Sigmoid colon (tissue), 4 donors: Measurements from ENCODE around the gene PRDM12.

Experiments
- CTCF ChIP-seq, 4 experiments: fragments of 450-650 bp in 3 of 4; fragments of 200-600 bp in 1 of 4; IDR thresholded peaks; one replicate each; pipeline ENCODE4 v1.5.1; 2016 to 2019; ENCODE audit warnings: antibody characterized with exemption in 4 of 4, mild to moderate bottlenecking in 3 of 4, moderate library complexity in 2 of 4
- EP300 ChIP-seq, 4 donors: sonication (generic); formaldehyde crosslinking; IDR thresholded peaks; one replicate each; pipeline ENCODE4 v1.6.1; 2017; ENCODE audit warnings: antibody characterized with exemption in 4 of 4
- POLR2A ChIP-seq, 2 donors: fragments of 450-650 bp; IDR thresholded peaks; one replicate each; pipeline ENCODE4 v1.6.1; 2016; ENCODE audit warnings: antibody characterized with exemption in 2 of 2, mild to moderate bottlenecking in 2 of 2, moderate library complexity in 2 of 2
- POLR2AphosphoS5 ChIP-seq, 4 donors: sonication (generic); formaldehyde crosslinking; IDR thresholded peaks; one replicate each; pipeline ENCODE4 v1.6.1; 2017; ENCODE audit warnings: antibody characterized with exemption in 4 of 4

DNA sequence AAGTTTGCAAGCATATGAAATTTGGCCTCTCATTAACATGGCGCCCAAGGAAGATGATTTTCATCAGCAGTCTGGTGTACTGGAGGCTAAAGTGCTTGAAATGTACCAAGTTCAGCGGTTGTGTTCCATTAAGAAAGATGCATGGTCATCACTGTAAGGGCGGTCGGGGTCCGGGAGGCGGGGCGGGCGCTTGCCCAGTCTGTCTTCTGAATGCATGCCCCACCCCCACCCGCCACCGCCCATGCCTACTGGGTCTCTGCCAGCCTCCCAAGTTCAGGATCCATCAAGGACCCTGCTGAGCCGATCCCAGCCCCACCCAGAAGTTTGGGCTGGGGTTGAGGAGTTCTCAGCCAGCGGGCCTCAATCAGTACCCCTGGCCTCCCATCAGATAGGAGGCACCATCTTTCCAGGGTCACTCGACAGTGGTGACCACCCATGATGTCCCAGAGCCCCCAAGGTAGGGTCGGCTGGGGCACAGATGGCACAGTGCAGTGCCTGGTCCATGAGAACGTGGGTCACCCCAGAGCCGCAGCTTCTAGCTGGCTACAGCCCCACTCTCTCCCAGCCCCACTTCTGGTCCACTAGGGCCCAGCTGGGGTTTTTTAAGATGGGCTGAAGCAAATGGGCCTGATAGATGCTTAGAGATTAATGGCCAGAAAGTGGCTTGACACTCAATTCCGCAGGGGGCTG is 24.4 kb upstream of the PRDM12 start:
- TF ChIP-seq CTCF (IDR thresholded peaks at IDR 0.05) = no peak
- no peak for TF ChIP-seq POLR2A (IDR thresholded peaks at IDR 0.05)
- TF ChIP-seq POLR2AphosphoS5 (IDR thresholded peaks at IDR 0.05) = no peak
- no peak for TF ChIP-seq EP300 (IDR thresholded peaks at IDR 0.05)
